Neural progenitor cell (in vitro differentiated cells): ENCODE measurements around the gene NAGS. TPM values are rescaled to one million over a fixed set of nuclear protein-coding genes. Genes with fewer than 3 reads are reported as not detected.

Experiments
- DNase-seq: peaks from one replicate; pipeline ENCODE4 v3.0.0-alpha.2; 2016; ENCODE audit warnings: low spot score
- H2AFZ ChIP-seq: fragments of 200-600 bp; sonication (generic); replicated peaks from 2 replicates; pipeline ENCODE4 v1.6.1; 2016; ENCODE audit warnings: antibody characterized with exemption
- H3F3A ChIP-seq: fragments of 200-600 bp; sonication (generic); 2 replicates; pipeline ENCODE4 v1.6.1; 2016; ENCODE audit warnings: antibody characterized with exemption, low read depth
- H3K27ac ChIP-seq: fragments of 200-600 bp; sonication (generic); 2 replicates; pipeline ENCODE4 v1.5.1; 2016; ENCODE audit warnings: mild to moderate bottlenecking
- H3K27me3 ChIP-seq: fragments of 200-600 bp; sonication (generic); 2 replicates; pipeline ENCODE4 v1.6.1; 2016; ENCODE audit warnings: mild to moderate bottlenecking, moderate library complexity
- H3K36me3 ChIP-seq: fragments of 200-600 bp; sonication (generic); 2 replicates; pipeline ENCODE4 v1.5.1; 2016
- H3K4me1 ChIP-seq: fragments of 200-600 bp; sonication (generic); 2 replicates; pipeline ENCODE4 v1.6.1; 2016; ENCODE audit warnings: mixed run types
- H3K4me2 ChIP-seq: fragments of 200-600 bp; sonication (generic); 2 replicates; pipeline ENCODE4 v1.6.1; 2016
- H3K4me3 ChIP-seq: fragments of 200-600 bp; sonication (generic); 2 replicates; pipeline ENCODE4 v1.5.1; 2016
- H3K79me2 ChIP-seq: fragments of 200-600 bp; sonication (generic); 2 replicates; pipeline ENCODE4 v1.6.1; 2016; ENCODE audit warnings: low read depth
- H3K9ac ChIP-seq: fragments of 200-600 bp; sonication (generic); 2 replicates; pipeline ENCODE4 v1.6.1; 2016
- H3K9me3 ChIP-seq: fragments of 200-600 bp; sonication (generic); 2 replicates; pipeline ENCODE4 v1.5.1; 2016; ENCODE audit warnings: low read depth
- H4K20me1 ChIP-seq: fragments of 200-600 bp; sonication (generic); 2 replicates; pipeline ENCODE4 v1.6.1; 2016; ENCODE audit warnings: low read depth
- H3K27ac Mint-ChIP-seq: 3 replicates; pipeline ENCODE4 v1.8.0; 2021; ENCODE audit warnings: mixed read lengths
- H3K27me3 Mint-ChIP-seq: 2 replicates; pipeline ENCODE4 v1.8.0; 2022; ENCODE audit warnings: low read depth, mild to moderate bottlenecking, inconsistent platforms, moderate library complexity, mixed read lengths; ENCODE audit not compliant: insufficient read depth
- H3K36me3 Mint-ChIP-seq: 3 replicates; pipeline ENCODE4 v1.8.0; 2021; ENCODE audit warnings: mixed read lengths
- H3K4me1 Mint-ChIP-seq: 3 replicates; pipeline ENCODE4 v1.8.0; 2021; ENCODE audit warnings: mixed read lengths
- H3K4me3 Mint-ChIP-seq: 3 replicates; pipeline ENCODE4 v1.8.0; 2021; ENCODE audit warnings: mild to moderate bottlenecking, moderate library complexity, mixed read lengths
- H3K9me3 Mint-ChIP-seq: 3 replicates; pipeline ENCODE4 v1.8.0; 2020; ENCODE audit warnings: mixed read lengths
- CTCF ChIP-seq: fragments of 200-600 bp; sonication (generic); IDR thresholded peaks from 2 replicates; pipeline ENCODE4 v1.5.1; 2017; ENCODE audit warnings: antibody characterized with exemption, mild to moderate bottlenecking
- EZH2 ChIP-seq: fragments of 200-600 bp; sonication (generic); IDR thresholded peaks from 2 replicates; pipeline ENCODE4 v1.6.1; 2017; ENCODE audit warnings: antibody characterized with exemption, mild to moderate bottlenecking, moderate library complexity
- EZH2phosphoT487 ChIP-seq: fragments of 200-600 bp; sonication (generic); IDR thresholded peaks from 2 replicates; pipeline ENCODE4 v1.6.1; 2017; ENCODE audit warnings: antibody characterized with exemption
- total RNA-seq: library from RNA; depleted of rRNA; stranded (reverse); fragments of >200 nt; gene quantifications from 2 replicates; pipeline ENCODE4 v1.2.3, GENCODE V29; 2015; ENCODE audit warnings: low replicate concordance

NAGS gene
- total RNA-seq, 1 donor from 2014 or later, result 1.8 TPM

GRCh38 chr17:43978078-43978477 lies 26.3 kb upstream of the NAGS start:
- Histone ChIP-seq H3K27me3 (peaks cover 50% of the 10 kb centered on the region), H3K9me3 (no peaks in the 10 kb centered on the region), H3K4me1 (peaks cover 12% of the 10 kb centered on the region), H3K4me3 (no peak overlapping the region), H3K36me3 (no peaks in the 10 kb centered on the region), H3K79me2 (no peaks in the 10 kb centered on the region), H3F3A (peaks cover 4% of the 10 kb centered on the region), H2AFZ (no peak overlapping the region), H3K9ac (no peak overlapping the region), H4K20me1 (no peaks in the 10 kb centered on the region), H3K27ac (no peak overlapping the region), H3K4me2 (no peak overlapping the region)
- H3K4me1 Mint-ChIP-seq, result peaks cover 16% of the 10 kb centered on the region
- H3K27me3 Mint-ChIP-seq, result peaks cover 13% of the 10 kb centered on the region
- no peaks in the 10 kb centered on the region for H3K9me3 Mint-ChIP-seq
- DNase-seq, result no peak
- H3K27ac Mint-ChIP-seq, result no peak overlapping the region
- TF ChIP-seq EZH2phosphoT487 (no peak), CTCF (no peak), EZH2 (no peak)
- H3K36me3 Mint-ChIP-seq, result no peaks in the 10 kb centered on the region
- H3K4me3 Mint-ChIP-seq, result no peak overlapping the region

- H3K9me3 ChIP-seq, result no peaks in the 10 kb centered on the region
- no peaks in the 10 kb centered on the region for H3K36me3 ChIP-seq
Observed at GRCh38 chr17:43979011-43979410, 25.4 kb upstream of the NAGS start.

GRCh38 chr17:43979671-43980070 lies 24.8 kb upstream of the NAGS start:
- H3K27ac Mint-ChIP-seq, result no peak overlapping the region
- TF ChIP-seq EZH2phosphoT487 (no peak), EZH2 (no peak), CTCF (no peak)
- peaks cover 12% of the 10 kb centered on the region for H3K4me1 Mint-ChIP-seq
- H4K20me1 ChIP-seq, result no peaks in the 10 kb centered on the region
- H3K79me2 ChIP-seq, result no peaks in the 10 kb centered on the region
- no peaks in the 10 kb centered on the region for H3K36me3 ChIP-seq
- no peak overlapping the region for H3K4me3 ChIP-seq
- no peak overlapping the region for H3K9ac ChIP-seq
- peaks cover 13% of the 10 kb centered on the region for H3K27me3 Mint-ChIP-seq
- H3K9me3 Mint-ChIP-seq, result no peaks in the 10 kb centered on the region
- H3K36me3 Mint-ChIP-seq, result no peaks in the 10 kb centered on the region
- H2AFZ ChIP-seq, result no peak overlapping the region
- peaks cover 15% of the 10 kb centered on the region for H3K4me1 ChIP-seq
- H3F3A ChIP-seq, result peaks cover 10% of the 10 kb centered on the region
- H3K4me3 Mint-ChIP-seq, result no peak overlapping the region
- DNase-seq, result no peak
- no peak overlapping the region for H3K27ac ChIP-seq
- H3K9me3 ChIP-seq, result no peaks in the 10 kb centered on the region
- peaks cover 64% of the 10 kb centered on the region for H3K27me3 ChIP-seq
- no peak overlapping the region for H3K4me2 ChIP-seq

More at GRCh38 chr17:43979011-43979410, 25.4 kb upstream of the NAGS start:
- H3K9me3 Mint-ChIP-seq, result no peaks in the 10 kb centered on the region
- Histone ChIP-seq H3K27ac (no peak overlapping the region), H3K4me2 (no peak overlapping the region), H3K9ac (no peak overlapping the region), H4K20me1 (no peaks in the 10 kb centered on the region), H2AFZ (no peak overlapping the region), H3K4me3 (no peak overlapping the region), H3K79me2 (no peaks in the 10 kb centered on the region), H3F3A (peaks cover 4% of the 10 kb centered on the region), H3K4me1 (peaks cover 15% of the 10 kb centered on the region), H3K27me3 (peaks cover 60% of the 10 kb centered on the region)
- H3K36me3 Mint-ChIP-seq, result no peaks in the 10 kb centered on the region
- DNase-seq, result no peak
- H3K4me1 Mint-ChIP-seq, result peaks cover 15% of the 10 kb centered on the region
- no peak overlapping the region for H3K4me3 Mint-ChIP-seq
- TF ChIP-seq CTCF, result no peak
- TF ChIP-seq EZH2, result no peak
- no peak for TF ChIP-seq EZH2phosphoT487
- H3K27ac Mint-ChIP-seq, result no peak overlapping the region
- peaks cover 13% of the 10 kb centered on the region for H3K27me3 Mint-ChIP-seq
